ENCODE data around the gene IGLL5. TPM values are rescaled to one million over a fixed set of nuclear protein-coding genes. Genes with fewer than 3 reads are reported as not detected.

The IGLL5 gene
- total and polyA plus RNA-seq, 2 experiments from 2014 or later, result not detected

DNA sequence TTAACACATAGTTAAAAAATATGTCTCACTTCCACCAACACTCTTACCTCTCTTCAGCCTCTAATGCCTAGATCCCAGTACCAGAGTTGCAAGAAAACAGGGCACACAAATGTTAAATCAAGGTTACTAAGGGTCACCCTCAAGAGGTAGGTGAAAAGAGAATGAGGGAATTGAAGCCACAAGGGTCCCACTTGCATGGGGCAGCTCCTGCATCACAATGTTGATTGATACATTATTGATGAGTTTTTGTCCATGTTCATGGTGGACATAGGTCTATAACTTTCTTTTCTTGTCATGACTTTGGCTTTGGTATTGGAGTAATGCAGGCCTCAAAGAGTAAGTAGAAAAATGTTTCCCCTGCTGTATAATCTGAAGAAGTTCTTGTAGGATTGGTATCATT lies 46.0 kb upstream of the IGLL5 start:
- H3K79me2 ChIP-seq (ENCODE audit: insufficient read depth), result no peaks in the 10 kb centered on the region
- no peak overlapping the region for H3K4me3 ChIP-seq
- no peaks in the 10 kb centered on the region for H3K4me1 ChIP-seq (ENCODE audit: insufficient read depth)
- no peak for TF ChIP-seq EZH2 (IDR thresholded peaks at IDR 0.05; ENCODE audit: insufficient read depth, poor library complexity, severe bottlenecking)
- no peak for TF ChIP-seq EZH2phosphoT487 (IDR thresholded peaks at IDR 0.05; ENCODE audit: insufficient read depth, low read depth)
- H3F3A ChIP-seq (ENCODE audit: insufficient read depth), result no peaks in the 10 kb centered on the region
- H4K20me1 ChIP-seq (ENCODE audit: insufficient read depth), result no peaks in the 10 kb centered on the region
- no peak overlapping the region for H3K9ac ChIP-seq
- no peaks in the 10 kb centered on the region for H3K9me2 ChIP-seq (ENCODE audit: insufficient read depth)
- in situ Hi-C loops (cut with MboI), result no loop called here
- H3K27ac ChIP-seq, result no peak overlapping the region
- no peak for DNase-seq
- peaks cover 20% of the 10 kb centered on the region for H3K27me3 ChIP-seq (replicated peaks; ENCODE audit: insufficient read depth)
- no peak overlapping the region for H3K4me2 ChIP-seq (ENCODE audit: unreplicated experiment)
- H3K36me3 ChIP-seq (ENCODE audit: low read depth), result no peaks in the 10 kb centered on the region
- H2AFZ ChIP-seq, result no peak overlapping the region
- no peaks in the 10 kb centered on the region for H3K9me3 ChIP-seq (ENCODE audit: low read depth)

DNA sequence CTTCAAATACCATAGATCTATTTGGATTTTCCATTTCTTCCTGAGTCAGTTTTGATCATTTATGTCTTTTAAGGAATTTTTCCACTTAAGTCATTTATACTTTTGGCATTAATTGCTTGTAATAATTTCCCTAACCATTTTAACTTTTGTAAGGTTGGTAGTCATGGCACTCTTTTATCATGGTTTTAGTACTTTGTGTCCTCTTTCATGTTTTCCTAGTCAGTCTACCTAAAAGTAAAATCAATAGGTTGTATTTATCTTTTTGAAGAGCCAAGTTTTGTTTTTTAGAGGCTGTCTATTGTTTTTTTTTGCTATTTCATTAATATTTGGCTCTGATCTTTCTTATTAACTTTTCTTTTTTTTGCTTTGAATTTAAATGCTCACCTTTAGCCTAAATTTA lies 45.5 kb upstream of the IGLL5 start:
- no peak overlapping the region for H3K27ac ChIP-seq
- no peak overlapping the region for H2AFZ ChIP-seq
- H3K36me3 ChIP-seq (ENCODE audit: low read depth), result no peaks in the 10 kb centered on the region
- H3K27me3 ChIP-seq (replicated peaks; ENCODE audit: insufficient read depth), result peaks cover 25% of the 10 kb centered on the region
- no peaks in the 10 kb centered on the region for H3K79me2 ChIP-seq (ENCODE audit: insufficient read depth)
- no peaks in the 10 kb centered on the region for H4K20me1 ChIP-seq (ENCODE audit: insufficient read depth)
- in situ Hi-C loops (cut with MboI), result no loop called here
- no peak overlapping the region for H3K4me3 ChIP-seq
- no peak overlapping the region for H3K4me2 ChIP-seq (ENCODE audit: unreplicated experiment)
- no peaks in the 10 kb centered on the region for H3K4me1 ChIP-seq (ENCODE audit: insufficient read depth)
- no peaks in the 10 kb centered on the region for H3F3A ChIP-seq (ENCODE audit: insufficient read depth)
- no peak for DNase-seq
- H3K9me3 ChIP-seq (ENCODE audit: low read depth), result no peaks in the 10 kb centered on the region
- H3K9ac ChIP-seq, result no peak overlapping the region
- TF ChIP-seq EZH2 (IDR thresholded peaks at IDR 0.05; ENCODE audit: insufficient read depth, poor library complexity, severe bottlenecking) (no peak), EZH2phosphoT487 (IDR thresholded peaks at IDR 0.05; ENCODE audit: insufficient read depth, low read depth) (no peak)
- H3K9me2 ChIP-seq (ENCODE audit: insufficient read depth), result no peaks in the 10 kb centered on the region

DNA sequence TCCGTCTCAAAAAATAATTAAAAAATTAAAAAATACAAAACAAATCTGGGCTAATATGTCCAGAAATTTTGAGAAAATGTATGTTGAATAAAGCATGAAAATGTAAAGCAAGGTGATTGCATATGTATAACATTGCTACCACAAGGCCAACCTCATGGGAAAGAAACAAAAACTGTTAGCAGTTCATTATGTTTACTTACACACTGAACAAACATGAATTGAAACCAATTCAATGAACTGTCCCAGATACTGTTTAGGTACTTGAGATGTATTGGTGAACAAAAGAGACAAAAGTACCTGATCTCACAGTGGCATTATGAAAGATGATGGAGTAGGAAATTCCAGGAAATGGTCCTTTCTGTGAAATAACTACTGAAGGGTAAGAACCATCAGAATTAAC lies 43.8 kb upstream of the IGLL5 start:
- Histone ChIP-seq H3K4me2 (ENCODE audit: unreplicated experiment) (no peak overlapping the region), H3K9me2 (ENCODE audit: insufficient read depth) (no peaks in the 10 kb centered on the region), H3K36me3 (ENCODE audit: low read depth) (no peaks in the 10 kb centered on the region), H3K4me3 (no peak overlapping the region), H3K9me3 (ENCODE audit: low read depth) (no peaks in the 10 kb centered on the region), H3K9ac (no peak overlapping the region), H3F3A (ENCODE audit: insufficient read depth) (no peaks in the 10 kb centered on the region), H4K20me1 (ENCODE audit: insufficient read depth) (no peaks in the 10 kb centered on the region), H3K79me2 (ENCODE audit: insufficient read depth) (no peaks in the 10 kb centered on the region), H2AFZ (no peak overlapping the region), H3K4me1 (ENCODE audit: insufficient read depth) (no peaks in the 10 kb centered on the region), H3K27ac (no peak overlapping the region), H3K27me3 (replicated peaks; ENCODE audit: insufficient read depth) (peaks cover 29% of the 10 kb centered on the region)
- no peak for DNase-seq
- in situ Hi-C loops (cut with MboI), result no loop called here
- WGBS, 2 experiments (ENCODE audit: low coverage in 1 of 2, low lambda C conversion rate in 2 of 2, missing lambda C conversion rate in 2 of 2), result 94% methylated on average over 1 of the region's 1 CpG
- TF ChIP-seq EZH2 (IDR thresholded peaks at IDR 0.05; ENCODE audit: insufficient read depth, poor library complexity, severe bottlenecking) (no peak), EZH2phosphoT487 (IDR thresholded peaks at IDR 0.05; ENCODE audit: insufficient read depth, low read depth) (no peak)

DNA sequence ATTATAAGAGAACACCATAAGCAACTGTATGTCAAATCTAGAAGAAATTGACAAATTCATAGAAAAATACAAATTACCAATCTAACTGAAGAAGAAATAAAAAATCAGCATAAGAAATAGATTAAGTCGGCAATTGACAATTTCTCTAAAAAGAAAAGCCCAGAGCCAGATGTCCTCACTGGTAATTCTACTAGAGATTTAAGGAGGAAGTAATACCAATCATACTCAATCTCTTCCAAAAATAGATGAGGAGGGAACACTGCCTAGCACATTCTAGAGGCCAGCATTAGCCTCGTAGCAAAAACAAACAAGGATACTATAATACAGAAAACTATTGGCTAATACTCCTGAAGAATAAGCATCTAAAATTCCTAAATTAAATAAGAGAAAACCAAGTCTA lies 40.4 kb upstream of the IGLL5 start:
- H4K20me1 ChIP-seq (ENCODE audit: insufficient read depth), result no peaks in the 10 kb centered on the region
- H3F3A ChIP-seq (ENCODE audit: insufficient read depth), result no peaks in the 10 kb centered on the region
- TF ChIP-seq EZH2 (IDR thresholded peaks at IDR 0.05; ENCODE audit: insufficient read depth, poor library complexity, severe bottlenecking), result no peak
- TF ChIP-seq EZH2phosphoT487 (IDR thresholded peaks at IDR 0.05; ENCODE audit: insufficient read depth, low read depth), result no peak
- whole genome bisulfite sequencing, 2 experiments (ENCODE audit: low coverage in 1 of 2, low lambda C conversion rate in 2 of 2, missing lambda C conversion rate in 2 of 2), result 39 to 40% methylated on average over 2 of the region's 2 CpGs
- H3K9me3 ChIP-seq (ENCODE audit: low read depth), result no peaks in the 10 kb centered on the region
- DNase-seq, result no peak
- H3K27me3 ChIP-seq (replicated peaks; ENCODE audit: insufficient read depth), result peaks cover 33% of the 10 kb centered on the region
- H2AFZ ChIP-seq, result no peak overlapping the region
- in situ Hi-C loops (cut with MboI), result no loop called here
- no peaks in the 10 kb centered on the region for H3K79me2 ChIP-seq (ENCODE audit: insufficient read depth)
- no peak overlapping the region for H3K27ac ChIP-seq
- no peak overlapping the region for H3K4me2 ChIP-seq (ENCODE audit: unreplicated experiment)
- no peaks in the 10 kb centered on the region for H3K36me3 ChIP-seq (ENCODE audit: low read depth)
- H3K4me1 ChIP-seq (ENCODE audit: insufficient read depth), result no peaks in the 10 kb centered on the region
- no peak overlapping the region for H3K4me3 ChIP-seq
- no peaks in the 10 kb centered on the region for H3K9me2 ChIP-seq (ENCODE audit: insufficient read depth)
- H3K9ac ChIP-seq, result no peak overlapping the region

DNA sequence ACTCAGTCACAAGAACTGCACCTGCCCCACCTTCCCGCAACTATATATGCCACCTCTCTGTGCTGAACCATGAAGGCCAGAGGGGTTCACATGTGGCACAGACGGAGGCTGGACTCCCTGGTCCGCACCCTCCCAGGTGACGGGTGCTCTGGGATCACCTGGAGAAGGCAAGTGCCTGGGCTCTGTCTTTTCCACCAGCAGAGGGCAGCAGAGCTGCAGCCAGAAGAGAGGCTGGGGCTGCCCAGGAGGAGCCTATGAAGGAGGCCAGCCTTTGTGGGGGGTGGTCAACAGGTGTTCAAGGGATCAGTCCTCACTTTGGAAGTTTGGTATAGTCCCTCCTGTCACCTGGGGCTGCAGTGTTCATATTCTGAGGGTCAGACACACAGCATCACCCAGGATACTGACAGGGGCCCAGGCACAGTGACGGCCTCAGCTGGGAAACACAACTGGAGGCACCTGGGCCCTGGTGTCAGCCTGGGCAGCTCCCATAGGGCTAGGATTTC lies 39.2 kb upstream of the IGLL5 start:
- H3K36me3 ChIP-seq (ENCODE audit: low read depth), result no peaks in the 10 kb centered on the region
- 18 to 20% methylated on average over 5 of the region's 5 CpGs for WGBS, 2 experiments (ENCODE audit: low coverage in 1 of 2, low lambda C conversion rate in 2 of 2, missing lambda C conversion rate in 2 of 2)
- DNase-seq, result peak; percentile 50
- no peaks in the 10 kb centered on the region for H3K79me2 ChIP-seq (ENCODE audit: insufficient read depth)
- peaks cover 39% of the 10 kb centered on the region for H3K27me3 ChIP-seq (replicated peaks; ENCODE audit: insufficient read depth)
- no peaks in the 10 kb centered on the region for H3K4me1 ChIP-seq (ENCODE audit: insufficient read depth)
- H3K4me2 ChIP-seq (ENCODE audit: unreplicated experiment), result no peak overlapping the region
- no peak overlapping the region for H3K9ac ChIP-seq
- in situ Hi-C loops (cut with MboI), result no loop called here
- H3K9me2 ChIP-seq (ENCODE audit: insufficient read depth), result no peaks in the 10 kb centered on the region
- no peaks in the 10 kb centered on the region for H3K9me3 ChIP-seq (ENCODE audit: low read depth)
- H3F3A ChIP-seq (ENCODE audit: insufficient read depth), result no peaks in the 10 kb centered on the region
- TF ChIP-seq EZH2 (IDR thresholded peaks at IDR 0.05; ENCODE audit: insufficient read depth, poor library complexity, severe bottlenecking) (no peak), EZH2phosphoT487 (IDR thresholded peaks at IDR 0.05; ENCODE audit: insufficient read depth, low read depth) (no peak)
- no peak overlapping the region for H3K27ac ChIP-seq
- no peak overlapping the region for H3K4me3 ChIP-seq
- no peak overlapping the region for H2AFZ ChIP-seq
- H4K20me1 ChIP-seq (ENCODE audit: insufficient read depth), result no peaks in the 10 kb centered on the region
